IPS-18c (cell line): ENCODE data around the gene CTSD.
"Not testable (repeated sequence)": the region's sequence is repeated elsewhere in the genome, so short reads cannot be mapped to it uniquely, and the experiment has no call there.

Experiments
- H3K4me3 ChIP-seq: 2 replicates; pipeline ENCODE4 v1.7.0; 2013; ENCODE audit warnings: low read depth, mild to moderate bottlenecking, low read length, moderate library complexity; ENCODE audit not compliant: insufficient read depth
- H3K9me3 ChIP-seq: one replicate; pipeline ENCODE4 v1.6.1; 2013; ENCODE audit warnings: mild to moderate bottlenecking, low read length, moderate library complexity; ENCODE audit not compliant: control insufficient read depth, insufficient read depth

Gene CTSD

GRCh38 chr11:1773994-1774550 is 10.3 kb upstream of the CTSD start:
- Histone ChIP-seq H3K9me3 (peaks cover 4% of the 10 kb centered on the region), H3K4me3 (no peak overlapping the region)

GRCh38 chr11:1773131-1773993 is 9.6 kb upstream of the CTSD start:
- Histone ChIP-seq H3K4me3 (no peak overlapping the region), H3K9me3 (peaks cover 4% of the 10 kb centered on the region)

- no peak overlapping the region for H3K4me3 ChIP-seq
- peaks cover 4% of the 10 kb centered on the region for H3K9me3 ChIP-seq
Measured at GRCh38 chr11:1772270-1773130, 8.8 kb upstream of the CTSD start.

GRCh38 chr11:1771700-1772099 is 8.0 kb upstream of the CTSD start:
- Histone ChIP-seq H3K4me3 (no peak overlapping the region), H3K9me3 (peaks cover 2% of the 10 kb centered on the region)

GRCh38 chr11:1771273-1771672 is 7.5 kb upstream of the CTSD start:
- no peaks in the 10 kb centered on the region for H3K9me3 ChIP-seq

GRCh38 chr11:1770528-1770927 is 6.8 kb upstream of the CTSD start:
- Histone ChIP-seq H3K9me3 (no peaks in the 10 kb centered on the region), H3K4me3 (no peak overlapping the region)

More at GRCh38 chr11:1771273-1771672, 7.5 kb upstream of the CTSD start:
- H3K4me3 ChIP-seq: no peak overlapping the region

GRCh38 chr11:1770061-1770460 is 6.3 kb upstream of the CTSD start:
- Histone ChIP-seq H3K9me3 (no peaks in the 10 kb centered on the region), H3K4me3 (no peak overlapping the region)

GRCh38 chr11:1769304-1769936 is 5.7 kb upstream of the CTSD start:
- H3K4me3 ChIP-seq, H3K9me3 ChIP-seq: not testable (repeated sequence)

- no peak overlapping the region for H3K4me3 ChIP-seq
- H3K9me3 ChIP-seq: no peaks in the 10 kb centered on the region
Measured at GRCh38 chr11:1768141-1768469, 4.4 kb upstream of the CTSD start.

GRCh38 chr11:1767399-1768140 is 3.8 kb upstream of the CTSD start:
- no peak overlapping the region for H3K4me3 ChIP-seq
- no peaks in the 10 kb centered on the region for H3K9me3 ChIP-seq

GRCh38 chr11:1766719-1767398 is 3.1 kb upstream of the CTSD start:
- no peak overlapping the region for H3K4me3 ChIP-seq
- H3K9me3 ChIP-seq: no peaks in the 10 kb centered on the region

GRCh38 chr11:1765871-1766718 is 2.4 kb upstream of the CTSD start:
- Histone ChIP-seq H3K4me3 (no peak overlapping the region), H3K9me3 (no peaks in the 10 kb centered on the region)

- no peaks in the 10 kb centered on the region for H3K9me3 ChIP-seq
- peak overlapping the region; percentile 78 for H3K4me3 ChIP-seq
Measured at GRCh38 chr11:1763336-1763795, 361 bp downstream of the CTSD start.

GRCh38 chr11:1762537-1763302 is 1.0 kb downstream of the CTSD start:
- Histone ChIP-seq H3K4me3 (peak overlapping the region; percentile 78), H3K9me3 (no peaks in the 10 kb centered on the region)
